ENCODE measurements around the gene PODNL1. TPM values are rescaled to one million over a fixed set of nuclear protein-coding genes. Genes with fewer than 3 reads are reported as not detected.
A peak's percentile ranks its signal among the peaks of the same experiment; 100 is the strongest.

Gene PODNL1
- total RNA-seq, 2 experiments from 2014 or later, result 0.25 to 0.46 TPM

- intact Hi-C loops (cut with DNase I, micrococcal nuclease), result no loop called here
- H3K36me3 Mint-ChIP-seq (ENCODE audit: low read depth), result peaks cover 14% of the 10 kb centered on the region
- no peaks in the 10 kb centered on the region for H3K4me1 Mint-ChIP-seq
- ChIA-PET CTCF (no interaction called here), POLR2A (no interaction called here)
- no peak for DNase-seq
- H3K9me3 Mint-ChIP-seq (ENCODE audit: low read depth), result no peaks in the 10 kb centered on the region
- no peak for ATAC-seq
- H3K4me3 Mint-ChIP-seq, result no peak overlapping the region
- no peak overlapping the region for H3K27ac Mint-ChIP-seq
- H3K27me3 Mint-ChIP-seq, result no peaks in the 10 kb centered on the region
Observed at GRCh38 chr19:13963603-13964105, 25.4 kb upstream of the PODNL1 start.

DNA sequence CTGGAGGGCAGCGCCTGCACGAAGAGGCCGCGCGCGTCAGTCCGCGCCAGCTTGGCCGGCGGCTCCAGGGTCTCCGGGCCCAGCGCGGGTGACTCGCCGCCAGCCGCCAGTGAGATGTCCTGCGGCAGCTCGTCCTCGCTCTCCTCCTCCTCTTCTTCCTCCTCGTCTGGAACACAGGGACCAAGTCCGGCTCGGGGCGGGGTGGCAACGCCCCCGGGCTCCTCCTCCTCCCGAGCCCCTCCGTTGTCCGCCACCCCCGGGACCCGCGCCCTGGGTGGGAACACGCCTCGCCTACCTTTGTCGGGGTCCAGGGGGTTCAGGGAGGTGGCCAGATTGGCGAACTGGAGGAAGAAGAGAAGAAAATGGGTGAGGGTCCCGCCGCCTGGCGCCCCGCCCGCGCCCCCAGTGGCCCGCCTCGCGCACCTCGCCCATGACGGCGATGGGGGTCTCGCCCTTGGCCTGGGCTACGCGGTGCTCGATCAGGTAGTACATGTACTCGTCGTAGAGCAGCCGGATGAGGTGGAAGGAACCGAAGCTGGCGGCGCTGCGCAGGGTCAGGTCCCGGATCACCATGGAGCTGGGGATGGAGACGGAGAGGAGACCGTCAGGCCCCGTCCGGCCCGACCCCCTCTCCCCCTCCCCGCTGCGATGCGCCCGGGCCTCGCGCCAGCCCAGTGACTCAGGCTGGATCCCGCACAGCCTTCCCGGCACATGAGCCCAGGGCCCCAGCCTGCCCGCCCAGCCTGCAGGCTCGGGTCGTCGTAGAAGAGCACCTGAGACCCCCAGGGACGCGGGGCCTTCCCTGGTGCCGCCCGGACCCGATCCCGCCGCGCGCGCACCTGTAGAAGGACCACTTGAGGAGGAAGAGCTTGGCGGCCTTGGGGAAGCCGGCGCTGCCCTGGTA, 24.7 kb upstream of the PODNL1 start:
- H3K9me3 Mint-ChIP-seq (ENCODE audit: low read depth), result no peaks in the 10 kb centered on the region
- intact Hi-C loops (cut with DNase I, micrococcal nuclease), result no loop called here
- CTCF ChIA-PET, result no interaction called here
- H3K4me3 Mint-ChIP-seq, result no peak overlapping the region
- H3K27me3 Mint-ChIP-seq, result no peaks in the 10 kb centered on the region
- ATAC-seq, result no peak
- H3K27ac Mint-ChIP-seq, result no peak overlapping the region
- no peak for DNase-seq
- peaks cover 18% of the 10 kb centered on the region for H3K36me3 Mint-ChIP-seq (ENCODE audit: low read depth)
- POLR2A ChIA-PET, result no interaction called here
- H3K4me1 Mint-ChIP-seq, result no peaks in the 10 kb centered on the region

DNA sequence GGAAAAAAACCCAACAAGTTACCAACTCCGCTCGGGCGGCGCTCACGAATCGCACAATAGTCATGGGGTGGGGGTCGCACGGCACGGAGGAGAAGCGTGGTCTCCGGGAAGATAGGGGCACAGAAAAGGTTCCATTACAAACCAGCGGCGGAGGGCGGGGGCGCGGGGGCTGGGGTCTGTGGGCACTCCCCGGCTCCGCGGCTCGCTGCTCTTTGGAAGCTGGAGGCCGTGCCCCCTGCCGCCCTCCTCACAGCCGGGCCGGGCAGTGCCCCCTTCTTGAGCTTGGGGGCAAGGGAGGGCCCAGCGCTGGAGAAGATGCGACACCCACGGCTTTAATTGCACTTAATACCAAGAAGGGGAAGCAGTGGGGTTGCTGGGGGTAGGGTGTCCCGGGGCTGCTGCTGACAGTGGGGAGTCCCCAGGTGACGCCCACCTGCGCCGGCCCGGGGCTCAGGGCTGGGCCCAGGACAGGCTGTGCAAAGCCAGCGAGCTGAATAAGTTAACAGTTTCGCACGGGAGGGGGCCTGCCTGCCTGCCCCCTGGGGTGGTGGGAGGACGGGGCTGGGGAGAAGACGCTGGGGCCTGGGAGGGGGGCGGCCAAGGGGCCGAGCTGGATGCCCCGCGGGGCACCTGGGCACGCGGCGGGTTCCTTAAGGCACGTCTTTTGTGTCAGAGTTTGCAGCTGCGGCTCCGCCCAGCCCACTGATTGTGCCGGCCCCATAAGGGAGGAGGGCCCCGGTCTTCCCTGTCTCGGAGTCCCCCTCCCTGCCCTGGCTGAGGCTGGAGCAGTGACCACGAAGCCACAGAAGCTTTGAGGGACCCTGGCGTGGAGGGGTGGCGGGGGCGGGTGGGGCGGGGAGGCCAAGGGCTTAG, 23.8 kb upstream of the PODNL1 start:
- no peak for ATAC-seq
- no peaks in the 10 kb centered on the region for H3K4me1 Mint-ChIP-seq
- CTCF ChIA-PET, result interaction anchor here (0.7 kb wide), 1 partner anchor 8 kb away, joined by 3 read pairs; no protein-coding TSS in a partner anchor
- no peak overlapping the region for H3K4me3 Mint-ChIP-seq
- no peak overlapping the region for H3K27ac Mint-ChIP-seq
- intact Hi-C loops (cut with DNase I, micrococcal nuclease), result no loop called here
- H3K9me3 Mint-ChIP-seq (ENCODE audit: low read depth), result no peaks in the 10 kb centered on the region
- POLR2A ChIA-PET, result no interaction called here
- no peak for DNase-seq
- peaks cover 18% of the 10 kb centered on the region for H3K36me3 Mint-ChIP-seq (ENCODE audit: low read depth)
- no peaks in the 10 kb centered on the region for H3K27me3 Mint-ChIP-seq

DNA sequence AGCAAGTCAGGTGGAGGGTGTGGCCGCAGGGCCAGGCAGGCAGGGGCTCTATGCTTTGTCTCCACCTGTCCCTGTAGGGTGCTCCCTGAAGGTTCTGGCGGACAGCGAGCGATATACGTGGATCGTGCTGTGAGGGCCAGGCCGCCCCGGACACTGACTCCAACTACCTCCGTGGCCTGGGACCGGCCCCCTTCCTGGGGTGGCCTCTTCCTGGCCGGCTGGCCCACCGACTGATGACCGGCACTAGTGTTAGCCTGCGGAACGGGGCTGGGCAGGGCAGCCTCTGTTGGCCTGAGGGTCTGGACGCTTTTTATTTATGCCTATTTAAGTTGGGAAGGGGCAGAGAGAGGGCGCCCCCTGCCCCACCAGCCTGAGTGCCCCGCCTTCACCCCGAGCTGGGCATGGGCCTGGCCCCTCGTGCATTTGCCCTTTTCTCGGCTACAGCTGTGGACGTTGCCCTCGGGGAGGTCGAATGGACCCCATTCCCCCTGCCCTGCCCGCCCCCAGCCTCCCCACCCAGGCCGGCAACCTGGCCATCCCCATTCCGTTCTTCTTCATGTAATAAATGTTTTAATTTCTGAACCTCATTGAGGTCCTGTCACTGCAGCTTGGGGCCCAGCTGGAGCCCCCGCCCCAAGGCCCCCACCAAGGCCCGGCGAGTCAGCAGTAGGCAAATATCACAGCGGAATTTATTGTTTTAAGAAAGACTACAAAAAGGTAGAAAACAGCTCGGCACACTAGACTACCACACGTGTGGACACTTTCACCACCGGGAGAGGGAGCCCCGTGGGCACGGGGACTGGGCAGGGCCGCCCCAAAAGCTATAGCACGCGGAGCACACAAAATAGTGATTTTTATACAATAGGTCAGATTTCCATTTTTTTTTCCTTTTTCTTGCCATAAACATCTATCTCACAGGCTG, 22.9 kb upstream of the PODNL1 start:
- Mint-ChIP-seq H3K4me3 (no peak overlapping the region), H3K27ac (no peak overlapping the region), H3K4me1 (no peaks in the 10 kb centered on the region), H3K36me3 (ENCODE audit: low read depth) (peaks cover 25% of the 10 kb centered on the region), H3K9me3 (ENCODE audit: low read depth) (no peaks in the 10 kb centered on the region), H3K27me3 (no peaks in the 10 kb centered on the region)
- ATAC-seq (no peak), DNase-seq (no peak)
- ChIA-PET CTCF (interaction anchor here (0.7 to 0.9 kb wide), 2 partner anchors 9 to 112 kb away, joined by 3 read pairs; partner anchors contain the start of gene MISP3), POLR2A (no interaction called here)
- intact Hi-C loops (cut with DNase I, micrococcal nuclease), result no loop called here

DNA sequence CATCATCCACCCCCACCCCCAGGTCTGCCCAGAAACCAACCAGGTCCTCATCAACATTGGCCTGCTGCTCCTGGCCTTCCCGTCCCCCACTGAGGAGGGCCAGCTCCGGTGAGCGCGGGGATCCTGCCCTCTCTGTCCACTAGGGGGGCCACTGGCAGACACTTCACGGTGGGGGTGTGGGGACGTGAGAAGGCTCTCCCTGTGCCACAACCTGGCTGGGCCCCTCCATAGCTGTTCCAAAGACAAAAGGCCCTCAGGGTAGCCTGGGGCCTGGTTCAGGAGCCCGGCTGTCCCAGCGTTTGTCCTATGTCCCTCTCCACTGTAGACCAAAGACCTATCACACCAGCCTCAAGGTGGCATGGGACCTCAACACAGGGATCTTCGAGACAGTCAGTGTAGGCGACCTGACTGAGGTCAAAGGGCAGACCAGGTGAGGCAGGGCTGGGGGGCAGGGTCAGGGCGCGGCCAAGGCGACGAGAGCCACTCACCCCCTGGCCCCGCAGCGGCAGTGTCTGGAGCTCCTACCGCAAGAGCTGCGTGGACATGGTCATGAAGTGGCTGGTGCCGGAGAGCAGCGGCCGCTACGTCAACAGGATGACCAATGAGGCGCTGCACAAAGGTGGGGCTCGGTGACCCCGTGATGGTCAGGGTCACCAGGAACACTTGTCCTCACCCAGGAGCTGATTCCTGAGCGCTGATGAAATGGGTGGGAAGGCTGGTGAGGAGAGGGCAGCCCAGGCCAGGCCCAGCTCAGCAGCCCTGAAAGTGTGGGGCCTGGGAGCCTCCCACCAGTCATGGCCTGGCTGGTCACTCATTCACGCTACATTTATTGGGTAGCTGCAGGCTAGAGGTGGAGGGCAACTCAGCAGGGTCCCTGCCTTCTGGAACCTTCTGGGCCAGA, 22.0 kb upstream of the PODNL1 start:
- ChIA-PET CTCF (interaction anchor here (0.7 to 0.9 kb wide), 2 partner anchors 33 to 113 kb away, joined by 3 to 4 read pairs; partner anchors contain the start of gene MISP3), POLR2A (no interaction called here)
- intact Hi-C loops (cut with DNase I, micrococcal nuclease), result no loop called here
- H3K27ac Mint-ChIP-seq, result no peak overlapping the region
- H3K4me1 Mint-ChIP-seq, result no peaks in the 10 kb centered on the region
- H3K36me3 Mint-ChIP-seq (ENCODE audit: low read depth), result peaks cover 31% of the 10 kb centered on the region
- DNase-seq (peak; percentile 42), ATAC-seq (peak; percentile 37)
- H3K4me3 Mint-ChIP-seq, result no peak overlapping the region
- H3K27me3 Mint-ChIP-seq, result no peaks in the 10 kb centered on the region
- no peaks in the 10 kb centered on the region for H3K9me3 Mint-ChIP-seq (ENCODE audit: low read depth)

- Mint-ChIP-seq H3K4me3 (no peak overlapping the region), H3K36me3 (ENCODE audit: low read depth) (peaks cover 26% of the 10 kb centered on the region), H3K27ac (no peak overlapping the region), H3K27me3 (no peaks in the 10 kb centered on the region), H3K9me3 (ENCODE audit: low read depth) (no peaks in the 10 kb centered on the region), H3K4me1 (no peaks in the 10 kb centered on the region)
- ChIA-PET POLR2A (no interaction called here), CTCF (interaction anchor here (0.5 to 1.0 kb wide), 2 partner anchors 89 to 100 kb away, joined by 3 read pairs; no protein-coding TSS in a partner anchor)
- no peak for ATAC-seq
- no peak for DNase-seq
- intact Hi-C loops (cut with DNase I, micrococcal nuclease), result no loop called here
Observed at GRCh38 chr19:13959141-13959961, 21.1 kb upstream of the PODNL1 start.

DNA sequence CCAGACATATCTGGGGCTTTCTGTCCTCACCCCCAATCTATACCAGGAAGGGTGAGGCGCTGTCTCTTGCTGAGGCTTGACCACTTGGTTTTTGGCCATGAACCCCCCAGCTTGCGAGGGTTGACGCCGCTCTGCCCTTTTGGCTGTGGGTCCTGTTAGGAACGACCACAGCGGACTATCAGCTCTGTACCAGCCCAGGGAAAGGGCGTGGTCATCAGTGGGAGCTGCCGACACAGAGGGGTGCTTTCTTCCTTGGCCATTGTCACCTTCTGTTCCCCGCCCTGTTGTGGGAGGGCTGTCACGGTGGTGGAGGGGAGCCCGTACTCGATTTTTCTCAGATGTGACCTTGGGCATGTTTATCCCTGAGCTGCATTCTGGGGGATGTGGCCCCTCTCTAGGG, 19.8 kb upstream of the PODNL1 start:
- intact Hi-C loops (cut with DNase I, micrococcal nuclease), result no loop called here
- ChIA-PET CTCF (interaction anchor here (1.0 kb wide), 1 partner anchor 90 kb away, joined by 3 read pairs; no protein-coding TSS in a partner anchor), POLR2A (no interaction called here)
- Mint-ChIP-seq H3K27me3 (no peaks in the 10 kb centered on the region), H3K27ac (no peak overlapping the region), H3K36me3 (ENCODE audit: low read depth) (peaks cover 28% of the 10 kb centered on the region), H3K4me3 (no peak overlapping the region), H3K9me3 (ENCODE audit: low read depth) (no peaks in the 10 kb centered on the region), H3K4me1 (peaks cover 10% of the 10 kb centered on the region)
- no peak for DNase-seq
- no peak for ATAC-seq

DNA sequence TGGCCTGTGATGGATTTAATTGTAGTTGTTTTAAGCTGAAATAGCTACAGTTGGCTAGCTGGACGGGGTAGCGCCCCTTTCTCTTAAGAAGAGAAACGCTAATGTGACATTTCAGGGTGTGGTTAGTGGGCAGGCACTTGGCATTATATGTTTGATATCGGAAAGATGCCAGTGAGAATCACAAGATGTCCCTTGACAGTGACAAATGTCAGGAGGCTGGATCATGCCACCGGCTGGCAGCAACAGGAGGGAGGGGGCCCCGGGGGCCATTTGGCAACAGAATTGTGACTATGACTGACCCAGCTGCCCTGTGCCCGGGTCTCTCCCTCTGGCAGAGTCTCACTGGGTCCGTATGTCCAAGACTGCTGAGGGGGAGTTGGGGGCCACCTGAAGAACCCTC, 18.8 kb upstream of the PODNL1 start:
- peaks cover 11% of the 10 kb centered on the region for H3K4me1 Mint-ChIP-seq
- DNase-seq (no peak), ATAC-seq (no peak)
- intact Hi-C loops (cut with DNase I, micrococcal nuclease), result no loop called here
- H3K36me3 Mint-ChIP-seq (ENCODE audit: low read depth), result peaks cover 28% of the 10 kb centered on the region
- H3K27me3 Mint-ChIP-seq, result no peaks in the 10 kb centered on the region
- no peak overlapping the region for H3K27ac Mint-ChIP-seq
- no peak overlapping the region for H3K4me3 Mint-ChIP-seq
- H3K9me3 Mint-ChIP-seq (ENCODE audit: low read depth), result no peaks in the 10 kb centered on the region
- CTCF ChIA-PET, result interaction anchor here (0.6 to 1.4 kb wide), 3 partner anchors 75 to 103 kb away, joined by 4 to 5 read pairs (median 5); partner anchors contain the start of gene IL27RA
- POLR2A ChIA-PET, result no interaction called here

DNA sequence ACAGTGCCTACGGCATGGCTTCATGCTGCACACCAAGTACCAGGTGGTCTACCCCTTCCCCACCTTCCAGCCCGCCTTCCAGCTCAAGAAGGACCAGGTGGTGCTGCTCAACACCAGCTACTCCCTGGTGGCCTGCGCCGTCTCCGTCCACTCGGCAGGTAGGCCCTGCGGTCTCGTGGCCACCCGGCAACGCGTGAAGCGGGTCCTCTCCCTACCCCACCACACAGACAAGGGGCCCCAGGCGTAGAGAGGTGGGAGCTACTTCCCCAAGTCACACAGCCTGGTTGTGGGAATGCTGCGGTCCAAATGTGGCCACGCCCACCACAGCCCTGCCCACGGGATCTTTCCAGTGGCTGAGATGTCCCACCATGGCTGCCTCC, 18.1 kb upstream of the PODNL1 start:
- CTCF ChIA-PET, result interaction anchor here (0.6 to 1.4 kb wide), 4 partner anchors 75 to 360 kb away, joined by 3 to 5 read pairs (median 4); partner anchors contain the start of gene IL27RA
- POLR2A ChIA-PET, result no interaction called here
- Mint-ChIP-seq H3K27me3 (no peaks in the 10 kb centered on the region), H3K9me3 (ENCODE audit: low read depth) (no peaks in the 10 kb centered on the region), H3K36me3 (ENCODE audit: low read depth) (peaks cover 24% of the 10 kb centered on the region), H3K27ac (no peak overlapping the region), H3K4me1 (peaks cover 16% of the 10 kb centered on the region), H3K4me3 (no peak overlapping the region)
- intact Hi-C loops (cut with DNase I, micrococcal nuclease), result no loop called here
- ATAC-seq (no peak), DNase-seq (no peak)
